GM12891 (cell line): Measurements from ENCODE around the gene TBX18.

Experiments
- DNase-seq: peaks from one replicate; pipeline ENCODE4 v3.0.0; 2011; ENCODE audit warnings: low spot score; ENCODE audit not compliant: insufficient read length
- FAIRE-seq: peaks from 2 replicates; lab custom pipeline; 2011; peaks lifted over from hg19 to GRCh38; lab: Jason Lieb, UNC
- PAX5 ChIP-seq: IDR thresholded peaks from 2 replicates; pipeline ENCODE4 v1.6.1; 2011; ENCODE audit warnings: low read length, moderate library complexity, mild to moderate bottlenecking; ENCODE audit not compliant: insufficient read depth, severe bottlenecking
- POLR2A ChIP-seq: IDR thresholded peaks from 2 replicates; pipeline ENCODE4 v1.6.1; 2011; ENCODE audit warnings: low read depth, low read length, control low read depth
- POLR2AphosphoS5 ChIP-seq: IDR thresholded peaks from 2 replicates; pipeline ENCODE4 v1.6.1; 2011; ENCODE audit warnings: low read depth, low read length, control low read depth
- POU2F2 ChIP-seq: IDR thresholded peaks from 2 replicates; pipeline ENCODE4 v1.6.1; 2011; ENCODE audit warnings: low read depth, mild to moderate bottlenecking, control low read depth, low read length, moderate library complexity
- SPI1 ChIP-seq: IDR thresholded peaks from 2 replicates; pipeline ENCODE4 v1.6.1; 2011; ENCODE audit warnings: low read depth, low read length, control low read depth
- TAF1 ChIP-seq: IDR thresholded peaks from 2 replicates; pipeline ENCODE4 v1.6.1; 2011; ENCODE audit warnings: low read depth, low read length, control low read depth

TBX18 gene

DNA sequence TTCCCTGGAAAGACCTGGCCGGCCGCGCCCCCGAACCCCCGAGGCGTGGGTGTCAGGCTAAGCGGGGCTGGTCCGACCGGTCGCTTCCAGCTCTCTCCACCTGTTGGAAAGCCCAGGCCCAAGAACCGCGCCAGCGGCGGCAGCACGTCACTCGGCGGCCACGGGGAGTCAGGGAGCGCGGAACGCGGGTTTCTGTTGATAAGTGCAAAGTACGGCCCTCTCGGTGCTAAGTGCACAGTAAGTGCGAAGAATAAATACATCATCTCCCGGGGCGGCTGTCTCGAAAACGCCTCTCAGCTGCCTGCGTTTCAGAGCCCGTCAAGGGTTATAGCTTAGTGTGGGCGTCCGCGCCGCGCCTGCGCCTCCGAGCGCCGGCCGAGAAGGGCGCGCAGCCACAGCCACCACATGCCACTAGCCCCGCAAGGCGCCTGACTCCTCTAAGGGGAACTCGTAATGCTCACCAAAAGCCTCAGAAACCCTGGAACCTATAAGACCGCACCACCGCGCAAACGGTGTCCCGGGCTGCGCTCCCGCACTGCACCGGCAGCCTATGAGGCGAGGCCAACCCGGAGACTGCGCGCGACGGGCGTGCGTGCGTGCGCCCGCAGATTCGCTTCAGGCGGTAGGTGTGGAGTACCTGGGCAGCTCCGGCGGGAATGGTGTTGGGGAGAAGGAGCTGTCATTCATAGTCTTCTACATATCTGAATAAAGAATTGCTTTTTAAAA is 9.2 kb upstream of the TBX18 start:
- no peak for FAIRE-seq
- TF ChIP-seq SPI1 (no peak), POLR2A (no peak)
- no peak for DNase-seq

GRCh38 chr6:84773133-84773430 is 8.7 kb upstream of the TBX18 start:
- no peak for FAIRE-seq
- TF ChIP-seq POLR2A (no peak), POU2F2 (no peak), POLR2AphosphoS5 (no peak), SPI1 (no peak), TAF1 (no peak), PAX5 (no peak)

GRCh38 chr6:84772428-84773132 is 8.2 kb upstream of the TBX18 start:
- FAIRE-seq (no peak), DNase-seq (no peak)
- TF ChIP-seq PAX5 (no peak), SPI1 (no peak), POLR2A (no peak), POLR2AphosphoS5 (no peak), POU2F2 (no peak), TAF1 (no peak)

More at GRCh38 chr6:84773133-84773430, 8.7 kb upstream of the TBX18 start:
- DNase-seq: no peak

DNA sequence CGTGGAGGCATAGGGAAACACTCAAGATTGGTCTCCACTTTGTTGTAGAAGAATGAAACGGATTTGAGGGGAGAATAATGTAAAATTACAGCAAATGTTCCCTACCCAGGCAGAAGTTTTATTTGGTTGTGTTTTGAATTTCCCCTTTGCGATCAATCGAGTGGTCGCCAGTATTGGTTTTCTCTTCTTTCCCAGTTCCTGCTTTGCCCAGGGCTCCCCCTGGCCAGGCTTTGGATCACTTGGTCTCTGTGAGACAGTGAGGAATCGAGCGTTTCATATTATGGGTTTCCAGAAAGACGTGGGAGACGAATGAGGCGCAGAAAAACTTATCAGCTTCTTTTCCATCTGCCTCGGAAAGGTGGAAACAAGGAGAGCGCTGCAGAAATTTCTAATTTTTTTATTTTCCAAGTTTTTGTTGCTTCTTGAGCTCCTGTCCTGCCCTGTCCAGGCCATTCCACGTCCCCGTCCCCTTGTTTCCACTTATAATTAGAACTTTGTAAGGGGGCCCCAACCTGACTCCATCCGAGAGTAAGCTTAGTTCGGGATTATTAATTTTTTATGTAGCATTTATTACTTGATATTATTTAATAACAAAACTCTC is 7.5 kb upstream of the TBX18 start:
- DNase-seq: no peak
- no peak for TF ChIP-seq POLR2AphosphoS5
- TF ChIP-seq POLR2A: no peak
- TF ChIP-seq PAX5: no peak
- TF ChIP-seq TAF1: no peak
- no peak for TF ChIP-seq SPI1

GRCh38 chr6:84771125-84771755 is 6.8 kb upstream of the TBX18 start:
- FAIRE-seq: no peak
- TF ChIP-seq POLR2A (no peak), POU2F2 (no peak), PAX5 (no peak), TAF1 (no peak), POLR2AphosphoS5 (no peak), SPI1 (no peak)
- no peak for DNase-seq

More for the DNA sequence above, 7.5 kb upstream of the TBX18 start:
- FAIRE-seq: no peak

DNA sequence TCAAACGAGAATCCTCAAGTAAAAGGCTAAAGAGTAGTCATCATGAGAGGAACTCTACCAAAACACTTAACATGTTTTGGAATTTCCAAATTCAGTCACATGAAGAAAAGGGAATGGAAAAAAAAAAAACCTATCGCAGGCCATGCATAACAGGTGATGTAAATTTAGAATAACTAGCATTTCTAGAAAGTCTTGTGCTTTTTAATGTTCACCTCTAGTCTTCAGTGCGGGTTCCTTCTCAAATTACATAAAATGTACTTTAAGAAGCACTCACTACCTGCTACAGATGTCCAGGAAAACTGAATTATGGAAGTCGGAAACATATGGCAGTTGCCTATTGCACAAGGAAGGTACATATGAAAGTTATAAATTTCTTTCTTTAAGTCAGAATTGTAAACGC is 6.1 kb upstream of the TBX18 start:
- DNase-seq (no peak), FAIRE-seq (no peak)
- TF ChIP-seq SPI1: no peak
- no peak for TF ChIP-seq PAX5
- no peak for TF ChIP-seq POU2F2
- TF ChIP-seq TAF1: no peak
- TF ChIP-seq POLR2AphosphoS5: no peak
- no peak for TF ChIP-seq POLR2A

GRCh38 chr6:84769306-84769705 is 4.9 kb upstream of the TBX18 start:
- FAIRE-seq: no peak
- TF ChIP-seq POLR2A: no peak
- DNase-seq: no peak

DNA sequence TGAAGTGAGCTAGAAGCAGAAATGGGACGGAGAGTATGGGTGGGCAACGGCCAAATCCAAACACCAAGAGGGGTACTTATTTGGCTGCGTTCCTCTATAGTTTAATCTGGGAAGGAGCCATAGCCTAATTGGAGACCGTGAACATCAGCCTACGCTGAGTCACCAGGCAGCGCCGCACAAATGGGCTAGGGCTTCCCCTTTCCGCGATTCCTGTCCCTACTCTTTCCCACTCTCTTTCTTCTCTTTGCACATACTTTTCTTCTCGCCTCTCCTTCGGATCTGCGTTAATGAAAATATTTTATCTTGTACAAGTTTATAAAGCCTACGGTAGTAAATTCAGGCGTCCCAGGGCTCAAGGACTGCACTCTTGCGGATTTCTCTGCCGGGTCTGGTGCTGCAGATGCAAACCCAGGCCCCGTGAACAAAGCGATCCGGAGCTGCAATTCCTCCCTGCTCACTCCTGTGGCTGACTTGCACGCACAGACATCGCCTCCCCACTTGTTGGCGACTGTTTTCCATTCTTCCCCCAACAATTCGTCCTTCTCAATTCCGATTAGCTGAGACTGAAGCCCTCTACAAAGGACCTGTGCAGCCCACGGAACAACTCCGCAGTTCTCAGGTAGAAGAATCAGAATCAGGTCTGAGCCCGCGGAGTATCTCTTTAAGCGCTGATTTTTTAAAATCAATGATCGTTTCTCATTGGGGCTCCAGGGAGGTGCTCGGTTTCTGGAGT is 4.2 kb upstream of the TBX18 start:
- FAIRE-seq: no peak
- no peak for TF ChIP-seq POU2F2
- no peak for TF ChIP-seq TAF1
- no peak for TF ChIP-seq SPI1
- no peak for DNase-seq

- DNase-seq: no peak
- no peak for FAIRE-seq
- TF ChIP-seq SPI1: no peak
- no peak for TF ChIP-seq TAF1
- no peak for TF ChIP-seq POLR2AphosphoS5
- TF ChIP-seq POU2F2: no peak
Observed at GRCh38 chr6:84767526-84768201, 3.3 kb upstream of the TBX18 start.
